HepG2 (cell line): Measurements from ENCODE around the gene MYH7. TPM values are rescaled to one million over a fixed set of nuclear protein-coding genes. Genes with fewer than 3 reads are reported as not detected.

Source experiments
- AKAP8 ChIP-seq: sonication (generic); formaldehyde crosslinking; IDR thresholded peaks from 2 replicates; pipeline ENCODE4 v1.5.1; 2020; ENCODE audit warnings: mild to moderate bottlenecking, missing genetic modification reagents
- CBFB ChIP-seq: sonication (generic); formaldehyde crosslinking; IDR thresholded peaks from 2 replicates; pipeline ENCODE4 v1.4.0; 2020; ENCODE audit warnings: missing genetic modification reagents
- FIP1L1 ChIP-seq: fragments of 200-400 bp; formaldehyde crosslinking; IDR thresholded peaks from 2 replicates; pipeline ENCODE4 v1.6.1; 2018; ENCODE audit warnings: low read depth, mild to moderate bottlenecking, low read length, moderate library complexity, borderline replicate concordance; ENCODE audit not compliant: insufficient read depth
- FLYWCH1 ChIP-seq: sonication (generic); formaldehyde crosslinking; IDR thresholded peaks from 2 replicates; pipeline ENCODE4 v1.8.1; 2023; ENCODE audit warnings: mild to moderate bottlenecking, missing genetic modification reagents
- FOXC1 ChIP-seq: sonication (generic); formaldehyde crosslinking; IDR thresholded peaks from 2 replicates; pipeline ENCODE4 v1.8.0; 2022; ENCODE audit warnings: mild to moderate bottlenecking, missing genetic modification reagents, borderline replicate concordance
- JDP2 ChIP-seq: sonication (generic); formaldehyde crosslinking; IDR thresholded peaks from 2 replicates; pipeline ENCODE4 v1.8.1; 2022; ENCODE audit warnings: missing genetic modification reagents, borderline replicate concordance
- KDM1A ChIP-seq: IDR thresholded peaks from 2 replicates; pipeline ENCODE4 v1.6.1; 2016; ENCODE audit warnings: missing compliant biosample characterization
- KDM3A ChIP-seq: IDR thresholded peaks from 2 replicates; pipeline ENCODE4 v1.6.1; 2018; ENCODE audit warnings: low read depth, missing compliant biosample characterization
- MIER3 ChIP-seq: IDR thresholded peaks from 2 replicates; pipeline ENCODE4 v1.6.1; 2016; ENCODE audit warnings: missing compliant biosample characterization, borderline replicate concordance
- RARG ChIP-seq: sonication (generic); formaldehyde crosslinking; IDR thresholded peaks from 2 replicates; pipeline ENCODE4 v1.4.0; 2020; ENCODE audit warnings: low read depth, mild to moderate bottlenecking, missing genetic modification reagents
- RBM22 ChIP-seq: fragments of 200-400 bp; formaldehyde crosslinking; optimal IDR thresholded peaks from 2 replicates; pipeline ENCODE3; 2017; ENCODE audit warnings: mild to moderate bottlenecking, low read length, moderate library complexity
- RFX3 ChIP-seq: IDR thresholded peaks from 2 replicates; pipeline ENCODE4 v1.6.1; 2016; ENCODE audit warnings: missing biosample characterization, missing genetic modification reagents
- RXRB ChIP-seq: IDR thresholded peaks from 2 replicates; pipeline ENCODE4 v1.6.1; 2016; ENCODE audit warnings: borderline replicate concordance, missing genetic modification reagents, missing compliant biosample characterization
- SAP130 ChIP-seq: IDR thresholded peaks from 2 replicates; pipeline ENCODE4 v1.6.1; 2016; ENCODE audit warnings: low read depth
- SNRNP70 ChIP-seq: fragments of 200-400 bp; formaldehyde crosslinking; IDR thresholded peaks from 2 replicates; pipeline ENCODE4 v1.6.1; 2017; ENCODE audit warnings: mild to moderate bottlenecking, low read depth, low read length, moderate library complexity
- SRSF1 ChIP-seq: fragments of 200-400 bp; formaldehyde crosslinking; optimal IDR thresholded peaks from 2 replicates; pipeline ENCODE3; 2017; ENCODE audit warnings: mild to moderate bottlenecking, low read depth, low read length, moderate library complexity
- TCF7 ChIP-seq: sonication (generic); IDR thresholded peaks from 2 replicates; pipeline ENCODE4 v1.6.1; 2016; ENCODE audit warnings: antibody characterized with exemption, low read depth
- TP53 ChIP-seq: sonication (generic); formaldehyde crosslinking; conservative IDR thresholded peaks from 2 replicates; pipeline ENCODE4 v1.4.0; 2020; ENCODE audit warnings: missing genetic modification reagents
- ZBTB1 ChIP-seq: sonication (generic); formaldehyde crosslinking; IDR thresholded peaks from 2 replicates; pipeline ENCODE4 v1.4.0; 2020; ENCODE audit warnings: missing genetic modification reagents, borderline replicate concordance
- ZBTB20 ChIP-seq: sonication (generic); formaldehyde crosslinking; IDR thresholded peaks from 2 replicates; pipeline ENCODE4 v1.8.1; 2023; ENCODE audit warnings: missing genetic modification reagents, low read depth, mild to moderate bottlenecking, borderline replicate concordance
- ZFP90 ChIP-seq: sonication (generic); formaldehyde crosslinking; IDR thresholded peaks from 2 replicates; pipeline ENCODE4 v1.8.0; 2022; ENCODE audit warnings: missing genetic modification reagents, mild to moderate bottlenecking, inconsistent platforms, borderline replicate concordance
- ZNF12 ChIP-seq: sonication (generic); formaldehyde crosslinking; IDR thresholded peaks from 2 replicates; pipeline ENCODE4 v1.5.0; 2020; ENCODE audit warnings: missing genetic modification reagents
- ZNF160 ChIP-seq: sonication (generic); formaldehyde crosslinking; IDR thresholded peaks from 2 replicates; pipeline ENCODE4 v1.8.0; 2022; ENCODE audit warnings: mild to moderate bottlenecking, inconsistent platforms, missing genetic modification reagents
- ZNF335 ChIP-seq: sonication (generic); formaldehyde crosslinking; IDR thresholded peaks from 2 replicates; pipeline ENCODE4 v1.4.0; 2020; ENCODE audit warnings: missing genetic modification reagents
- ZNF367 ChIP-seq: sonication (generic); formaldehyde crosslinking; IDR thresholded peaks from 2 replicates; pipeline ENCODE4 v1.4.0; 2020; ENCODE audit warnings: missing genetic modification reagents, borderline replicate concordance
- ZNF605 ChIP-seq: sonication (generic); formaldehyde crosslinking; IDR thresholded peaks from 2 replicates; pipeline ENCODE4 v1.8.0; 2022; ENCODE audit warnings: mild to moderate bottlenecking, missing genetic modification reagents
- ZNF614 ChIP-seq: IDR thresholded peaks from 2 replicates; pipeline ENCODE4 v1.6.1; 2018; ENCODE audit warnings: missing biosample characterization, missing genetic modification reagents, inconsistent platforms, borderline replicate concordance
- ZNF781 ChIP-seq: sonication (generic); formaldehyde crosslinking; IDR thresholded peaks from 2 replicates; pipeline ENCODE4 v1.5.1; 2020; ENCODE audit warnings: borderline replicate concordance, mild to moderate bottlenecking, missing genetic modification reagents; ENCODE audit errors: not compliant biosample characterization
- ZSCAN21 ChIP-seq: sonication (generic); formaldehyde crosslinking; IDR thresholded peaks from 2 replicates; pipeline ENCODE4 v1.8.0; 2022; ENCODE audit warnings: mild to moderate bottlenecking, missing genetic modification reagents, moderate library complexity, borderline replicate concordance
- polyA plus RNA-seq, 8 experiments: library from polyadenylated mRNA; depleted of rRNA in 3 of 8; stranded (reverse) in 7 of 8; unstranded in 1 of 8; fragments of >200 nt; fragmentation: Illumina TruSeq in 4 of 8; extraction: Trizol in 4 of 8; gene quantifications; 2 replicates each; pipeline versions ENCODE4 v1.2.1 to v1.2.3, GENCODE V29; 2011 to 2016; ENCODE audit warnings: low read depth in 4 of 8, missing spikeins in 1 of 8, mixed read lengths in 1 of 8; ENCODE audit not compliant: insufficient read depth in 1 of 8
- total RNA-seq, 5 experiments: library from RNA; depleted of rRNA; stranded (reverse); fragments of >200 nt; fragmentation: Illumina TruSeq; extraction: Trizol; gene quantifications; 2 replicates each; pipeline ENCODE4 v1.2.3, GENCODE V29; 2016; ENCODE audit warnings: low read depth in 1 of 5
- TF ChIP-seq, protein P1 (sequence below): sonication (generic); formaldehyde crosslinking; IDR thresholded peaks from 2 replicates; pipeline ENCODE4 v1.5.0; 2020; ENCODE audit warnings: mild to moderate bottlenecking, low read depth, missing genetic modification reagents, borderline replicate concordance
- TF ChIP-seq, protein P2 (sequence below): sonication (generic); formaldehyde crosslinking; IDR thresholded peaks from 2 replicates; pipeline ENCODE4 v1.8.1; 2023; ENCODE audit warnings: missing genetic modification reagents, mild to moderate bottlenecking, borderline replicate concordance
- TF ChIP-seq, protein P3 (sequence below): IDR thresholded peaks from 2 replicates; pipeline ENCODE4 v1.6.1; 2016; ENCODE audit warnings: missing genetic modification reagents, missing compliant biosample characterization

MYH7 gene
- total and polyA plus RNA-seq, 2 of the 13 experiments (the other 11 are each of a cell fraction or from before 2014, with no cell fraction given), result 0.04 TPM; not detected in 1

DNA sequence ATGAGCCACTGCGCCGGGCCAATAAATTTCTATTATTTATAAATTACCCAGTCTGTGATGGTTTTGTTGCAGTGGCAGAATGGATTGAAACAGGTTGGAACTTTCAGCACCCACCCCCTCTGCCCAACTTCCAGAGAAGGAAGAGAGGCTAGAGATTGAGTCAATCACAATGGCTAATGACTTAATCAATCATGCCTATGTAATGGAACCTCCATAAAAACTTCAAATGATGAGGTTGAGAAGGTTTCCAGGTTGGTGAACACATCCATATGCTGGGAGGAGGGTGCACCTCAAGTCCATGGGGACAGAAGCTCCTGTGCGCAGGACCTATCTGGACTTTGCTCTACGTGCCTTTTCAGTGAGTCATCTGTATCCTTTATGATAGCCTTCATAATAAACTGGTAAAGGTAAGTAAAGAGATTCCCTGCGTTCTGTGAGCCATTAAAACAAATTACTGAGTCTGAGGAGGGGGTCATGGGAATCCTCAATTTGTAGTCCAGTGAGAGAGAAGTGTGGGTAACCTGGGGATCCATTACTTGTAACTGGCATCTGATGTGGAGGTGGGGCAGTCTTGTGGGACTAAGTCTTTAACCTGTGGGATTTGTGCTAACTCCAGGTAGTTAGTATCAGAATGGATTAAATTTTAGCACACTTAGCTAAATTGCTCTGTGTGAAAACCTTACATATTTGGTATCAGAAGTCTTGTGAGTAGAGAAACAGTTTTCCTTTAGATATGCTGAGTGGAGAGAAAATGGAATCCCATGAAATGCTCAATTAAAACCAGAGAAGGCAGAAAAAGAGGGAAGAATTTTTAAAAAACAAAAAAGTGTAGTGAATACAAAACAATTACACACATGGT lies 22.4 kb upstream of the MYH7 start (continued):
- no peak for TF ChIP-seq ZFP90
- peak; percentile 59 for TF ChIP-seq SAP130 (CRISPR knock-in tag)
- no peak for TF ChIP-seq FIP1L1
- no peak for TF ChIP-seq JDP2 (CRISPR knock-in tag)
- no peak for TF ChIP-seq FLYWCH1 (CRISPR knock-in tag)
- no peak for TF ChIP-seq ZNF160
- no peak for TF ChIP-seq RARG (CRISPR knock-in tag)
- peak; percentile 29 for TF ChIP-seq ZNF781 (CRISPR knock-in tag)
- no peak for TF ChIP-seq FOXC1
- TF ChIP-seq TCF7, result no peak
- TF ChIP-seq SNRNP70, result no peak
- peak; percentile 65; the same call in 1 of the 2 replicates for TF ChIP-seq ZNF614 (CRISPR knock-in tag)
- TF ChIP-seq, protein P1, sequence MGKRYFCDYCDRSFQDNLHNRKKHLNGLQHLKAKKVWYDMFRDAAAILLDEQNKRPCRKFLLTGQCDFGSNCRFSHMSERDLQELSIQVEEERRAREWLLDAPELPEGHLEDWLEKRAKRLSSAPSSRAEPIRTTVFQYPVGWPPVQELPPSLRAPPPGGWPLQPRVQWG (CRISPR knock-in tag), result no peak
- TF ChIP-seq MIER3 (CRISPR knock-in tag), result peak; percentile 40; the same call in 1 of the 2 replicates
- TF ChIP-seq ZNF605 (CRISPR knock-in tag), result 0 out of 2 replicates have a peak, but pooled peaks have one; percentile 45
- TF ChIP-seq KDM3A (CRISPR knock-in tag), result 0 out of 2 replicates have a peak, but pooled peaks have one; percentile 22
- no peak for TF ChIP-seq AKAP8 (CRISPR knock-in tag)
- TF ChIP-seq ZNF367, result no peak
- TF ChIP-seq, protein P2, sequence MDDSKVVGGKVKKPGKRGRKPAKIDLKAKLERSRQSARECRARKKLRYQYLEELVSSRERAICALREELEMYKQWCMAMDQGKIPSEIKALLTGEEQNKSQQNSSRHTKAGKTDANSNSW, result no peak
- TF ChIP-seq ZBTB20 (CRISPR knock-in tag), result no peak
- TF ChIP-seq ZNF335 (CRISPR knock-in tag), result no peak; the same call in 1 of the 2 replicates
- TF ChIP-seq TP53 (CRISPR knock-in tag), result no peak
- 0 out of 2 replicates have a peak, but pooled peaks have one; percentile 66 for TF ChIP-seq RXRB (CRISPR knock-in tag)
- no peak for TF ChIP-seq ZBTB1 (CRISPR knock-in tag)
- TF ChIP-seq KDM1A (CRISPR knock-in tag), result peak; percentile 79; the same call in 1 of the 2 replicates
- TF ChIP-seq, protein P3, sequence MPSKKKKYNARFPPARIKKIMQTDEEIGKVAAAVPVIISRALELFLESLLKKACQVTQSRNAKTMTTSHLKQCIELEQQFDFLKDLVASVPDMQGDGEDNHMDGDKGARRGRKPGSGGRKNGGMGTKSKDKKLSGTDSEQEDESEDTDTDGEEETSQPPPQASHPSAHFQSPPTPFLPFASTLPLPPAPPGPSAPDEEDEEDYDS, result no peak; the same call in 1 of the 2 replicates
- TF ChIP-seq CBFB (CRISPR knock-in tag), result no peak
- no peak for TF ChIP-seq RBM22
- no peak for TF ChIP-seq ZNF12 (CRISPR knock-in tag)
- TF ChIP-seq ZSCAN21 (CRISPR knock-in tag), result no peak
- TF ChIP-seq SRSF1, result no peak
- TF ChIP-seq RFX3 (CRISPR knock-in tag), result no peak
